NT2/D1 (cell line): ENCODE data around the gene SLC25A36.

Experiments
- SUZ12 ChIP-seq: IDR thresholded peaks from 2 replicates; pipeline ENCODE4 v1.6.1; 2011; ENCODE audit not compliant: insufficient read length, insufficient read depth; ENCODE audit errors: extremely low read depth
- YY1 ChIP-seq: IDR thresholded peaks from 2 replicates; pipeline ENCODE4 v1.6.1; 2011; ENCODE audit not compliant: insufficient read length, insufficient read depth
- ZNF274 ChIP-seq: IDR thresholded peaks from 2 replicates; pipeline ENCODE4 v1.6.1; 2011; ENCODE audit warnings: mild to moderate bottlenecking, low read depth, low read length

DNA sequence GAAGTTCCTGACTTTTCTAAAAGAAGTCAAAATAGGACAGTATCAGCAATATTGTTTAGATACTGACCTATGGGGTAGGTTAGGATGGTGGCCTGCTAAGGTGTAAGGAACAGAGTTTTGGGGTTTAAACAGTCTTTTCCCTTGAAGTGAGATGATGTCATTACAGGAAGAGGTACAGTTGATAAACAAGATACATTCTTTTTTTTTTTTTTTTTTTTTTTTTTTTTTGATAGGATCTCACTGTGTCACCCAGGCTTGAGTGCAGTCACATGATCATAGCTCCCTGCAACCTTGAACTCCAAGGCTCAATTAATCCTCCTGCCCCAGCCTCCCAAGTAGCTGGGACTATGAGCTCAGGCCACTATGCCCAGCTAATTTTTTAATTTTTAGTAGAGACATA lies 33.3 kb downstream of the SLC25A36 start:
- TF ChIP-seq ZNF274 = no peak
- no peak for TF ChIP-seq YY1
- no peak for TF ChIP-seq SUZ12
